Islet precursor cell (in vitro differentiated cells): ENCODE measurements around the gene PLCB3.
"Not testable (repeated sequence)": the region's sequence is repeated elsewhere in the genome, so short reads cannot be mapped to it uniquely, and the experiment has no call there.

Source experiments
- DNase-seq: peaks from one replicate; pipeline ENCODE4 v3.0.0-alpha.2; 2018

PLCB3 gene

DNA sequence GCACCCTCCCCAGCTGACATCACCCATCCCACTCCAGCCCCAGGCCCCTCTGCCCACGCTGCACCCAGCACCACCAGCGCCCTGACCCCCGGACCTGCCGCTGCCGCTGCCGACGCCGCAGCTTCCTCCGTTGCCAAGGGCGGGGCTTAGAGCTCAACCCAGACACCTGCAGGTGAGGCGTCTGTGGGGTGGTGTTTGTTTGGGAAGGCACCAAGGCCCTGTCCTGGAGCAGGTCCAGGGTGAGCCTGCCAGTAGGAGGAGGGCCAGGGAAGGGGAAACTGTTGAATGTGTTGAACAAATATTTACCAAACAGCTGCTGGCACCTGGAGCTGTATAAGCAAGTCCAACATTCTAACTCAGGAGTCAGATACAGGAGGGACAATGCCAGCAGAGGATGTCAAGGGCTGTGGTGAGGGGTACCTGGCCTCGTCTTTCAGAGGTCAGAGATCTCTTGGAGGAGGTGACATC, 13.8 kb upstream of the PLCB3 start:
- no peak for DNase-seq

- no peak for DNase-seq
Measured at GRCh38 chr11:64238076-64238475, 13.3 kb upstream of the PLCB3 start.

- DNase-seq, result no peak
Measured at GRCh38 chr11:64238999-64239398, 12.3 kb upstream of the PLCB3 start.

DNA sequence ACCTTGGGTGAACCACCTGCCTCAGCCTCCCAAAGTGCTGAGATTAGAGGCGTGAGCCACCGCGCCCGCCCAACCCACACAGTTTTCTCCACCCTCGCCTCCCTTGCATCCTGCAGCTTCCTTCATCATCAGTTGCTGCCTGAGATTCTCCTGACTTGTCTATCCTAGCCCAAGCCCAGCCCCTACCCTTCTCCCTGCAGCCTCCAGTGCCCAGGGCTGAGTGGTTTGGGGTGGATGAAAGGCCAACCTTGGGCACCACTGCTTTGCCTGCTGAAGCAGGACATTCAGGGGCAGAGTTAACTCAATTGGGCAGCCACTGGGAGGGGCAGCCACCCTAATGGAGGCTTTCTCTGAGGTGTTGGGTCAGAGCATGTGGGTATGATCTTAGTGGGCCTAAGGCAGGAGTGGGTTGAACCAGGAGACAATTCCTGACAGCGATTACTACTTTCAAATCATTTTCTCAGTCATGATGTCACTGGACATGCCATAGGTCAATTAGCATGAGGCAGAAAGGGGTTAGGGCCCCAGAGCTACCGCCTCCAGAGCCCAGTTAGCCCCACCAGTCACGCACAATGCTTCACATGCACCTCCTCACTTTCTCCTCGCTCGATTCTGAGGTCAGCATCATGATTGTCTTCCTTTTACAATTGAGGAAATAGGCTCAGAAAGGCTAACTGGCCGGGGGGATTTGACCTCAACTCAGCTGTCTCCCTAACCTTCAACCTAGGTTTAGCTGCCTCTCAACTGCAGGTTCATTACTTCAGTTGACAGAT, 11.5 kb upstream of the PLCB3 start:
- DNase-seq, result no peak

- DNase-seq, result peak; percentile 99
Measured at GRCh38 chr11:64240435-64241240, 10.7 kb upstream of the PLCB3 start, which contains the start of gene FKBP2. FKBP2 (plus strand) TSS chr11:64241095; CDS start chr11:64242388, 1,293 bp downstream.

DNA sequence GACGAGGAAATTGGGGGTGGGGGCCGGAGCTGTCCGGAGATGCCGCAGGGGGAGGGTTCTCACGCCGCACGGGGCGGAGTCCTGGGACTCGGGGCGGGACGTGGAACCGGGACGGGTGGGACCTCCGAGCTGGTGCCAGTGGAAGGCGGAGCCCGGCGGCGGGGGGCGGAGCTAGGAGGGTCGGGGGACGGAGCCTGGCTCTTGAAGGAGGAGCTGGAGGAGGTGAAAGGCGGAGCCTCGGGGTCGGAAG, 10.2 kb upstream of the PLCB3 start:
- peak; percentile 100 for DNase-seq

DNA sequence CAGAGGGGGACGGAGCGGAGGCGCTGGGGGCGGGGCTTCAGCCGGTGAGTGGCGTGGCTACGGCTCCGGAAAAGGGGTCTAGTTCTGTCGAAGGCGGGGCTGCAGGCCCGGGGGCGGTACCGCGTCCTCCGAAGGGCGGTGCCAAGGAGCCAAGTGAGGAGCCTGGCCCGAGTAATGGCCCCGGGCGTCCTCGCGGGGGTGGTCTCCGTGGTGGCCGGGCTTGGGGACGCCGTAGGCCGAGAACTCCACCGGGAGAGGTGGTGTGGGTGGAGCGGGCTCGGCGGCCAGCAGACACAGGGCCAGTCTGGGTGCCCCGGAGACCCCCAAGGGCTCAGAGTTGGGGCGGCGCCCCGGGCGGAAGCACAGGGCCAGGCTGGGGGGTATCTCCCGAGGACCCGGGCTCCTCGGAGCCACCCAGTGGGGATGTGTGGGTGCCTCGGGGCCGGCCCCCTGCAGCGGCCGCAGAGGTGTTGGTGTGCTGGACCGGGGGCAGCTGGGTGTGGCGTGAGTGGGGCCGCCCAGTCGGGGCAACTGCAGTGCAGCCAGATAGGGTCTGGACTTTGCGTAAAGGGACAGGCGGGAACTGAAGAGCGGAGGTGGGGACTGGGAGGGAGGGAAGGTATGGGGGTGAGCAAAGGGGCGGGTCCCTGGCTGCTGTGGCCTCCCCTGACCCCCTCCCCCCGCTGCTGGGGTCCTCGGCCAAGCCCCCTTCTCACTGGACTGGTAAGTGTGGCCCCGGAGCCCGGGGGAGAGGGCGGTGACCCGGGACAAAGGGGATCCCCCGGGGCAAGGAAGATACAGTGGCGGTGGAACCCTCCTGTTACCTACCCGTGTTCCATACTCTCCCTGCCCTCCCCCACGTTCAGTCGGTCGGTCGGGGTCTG, 9.6 kb upstream of the PLCB3 start:
- DNase-seq, result peak; percentile 79

GRCh38 chr11:64243236-64243854, 8.0 kb upstream of the PLCB3 start:
- DNase-seq, result no peak

GRCh38 chr11:64244107-64244506, 7.2 kb upstream of the PLCB3 start:
- DNase-seq, result no peak

- DNase-seq, result no peak
Measured at GRCh38 chr11:64244966-64245365, 6.4 kb upstream of the PLCB3 start.

- no peak for DNase-seq
Measured at GRCh38 chr11:64245401-64245796, 5.9 kb upstream of the PLCB3 start.

GRCh38 chr11:64245797-64246620, 5.3 kb upstream of the PLCB3 start:
- DNase-seq, result peak; percentile 98

DNA sequence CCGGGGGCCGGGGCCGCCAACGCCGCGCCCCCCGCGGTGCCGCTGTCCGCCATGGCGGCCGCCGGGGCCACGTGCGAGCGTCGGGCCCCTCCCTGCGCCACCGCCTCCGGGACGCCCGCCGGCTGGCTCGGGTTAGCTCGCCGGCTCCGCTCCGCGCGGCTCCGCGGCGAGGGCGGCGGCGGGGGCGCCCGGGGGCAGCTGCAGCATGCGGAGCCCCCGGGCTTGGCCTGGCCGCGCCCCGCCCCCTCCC, 4.8 kb upstream of the PLCB3 start:
- not testable (repeated sequence) for DNase-seq

DNA sequence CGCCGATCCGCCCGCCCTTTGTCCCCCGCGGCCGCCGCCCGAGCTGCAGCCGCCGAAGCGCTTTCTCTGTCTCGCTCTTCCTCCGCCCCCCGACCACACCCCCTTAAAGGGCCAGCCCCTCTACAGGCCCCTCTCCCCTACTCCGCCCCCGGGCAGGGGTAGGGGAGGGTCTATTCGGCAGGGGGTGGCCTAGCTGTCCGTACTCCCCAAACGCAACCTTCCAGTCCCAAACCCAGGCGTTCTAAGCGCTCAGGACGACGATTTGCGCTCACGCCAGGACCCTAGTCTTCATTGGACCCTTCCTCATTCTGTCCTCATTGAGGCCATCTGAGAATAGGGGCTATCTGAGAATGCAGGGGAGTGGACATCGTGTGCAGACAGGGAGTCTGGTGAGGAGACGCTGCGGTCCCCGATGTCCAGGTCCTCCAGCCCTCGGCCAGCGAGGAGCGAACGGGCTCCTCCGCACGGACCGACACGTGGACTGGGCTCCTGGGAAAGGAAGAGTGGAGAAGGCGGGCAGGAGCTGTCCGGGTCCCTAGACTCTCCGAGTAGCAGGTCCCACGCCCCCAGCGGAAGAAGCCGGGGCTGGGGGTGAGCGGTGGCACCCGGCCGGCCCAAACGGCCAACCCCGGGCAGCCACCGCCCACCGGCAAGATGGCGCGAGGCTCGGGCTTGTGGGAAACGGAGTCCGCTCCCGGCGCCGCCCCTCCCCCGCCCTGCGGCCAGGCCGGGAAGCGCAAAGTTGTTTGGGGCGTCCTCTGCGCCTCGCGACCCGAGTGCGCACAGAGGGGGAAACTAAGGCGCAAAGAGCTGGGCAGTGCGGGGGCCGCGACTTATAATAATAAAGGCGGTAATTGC, 4.2 kb upstream of the PLCB3 start, which contains the start of gene PPP1R14B:
TSS of gene PPP1R14B (minus strand) at position 73 of the 858 bp plus-strand sequence. CDS start 270 bp downstream, outside the sequence.
- DNase-seq, result peak; percentile 95

DNA sequence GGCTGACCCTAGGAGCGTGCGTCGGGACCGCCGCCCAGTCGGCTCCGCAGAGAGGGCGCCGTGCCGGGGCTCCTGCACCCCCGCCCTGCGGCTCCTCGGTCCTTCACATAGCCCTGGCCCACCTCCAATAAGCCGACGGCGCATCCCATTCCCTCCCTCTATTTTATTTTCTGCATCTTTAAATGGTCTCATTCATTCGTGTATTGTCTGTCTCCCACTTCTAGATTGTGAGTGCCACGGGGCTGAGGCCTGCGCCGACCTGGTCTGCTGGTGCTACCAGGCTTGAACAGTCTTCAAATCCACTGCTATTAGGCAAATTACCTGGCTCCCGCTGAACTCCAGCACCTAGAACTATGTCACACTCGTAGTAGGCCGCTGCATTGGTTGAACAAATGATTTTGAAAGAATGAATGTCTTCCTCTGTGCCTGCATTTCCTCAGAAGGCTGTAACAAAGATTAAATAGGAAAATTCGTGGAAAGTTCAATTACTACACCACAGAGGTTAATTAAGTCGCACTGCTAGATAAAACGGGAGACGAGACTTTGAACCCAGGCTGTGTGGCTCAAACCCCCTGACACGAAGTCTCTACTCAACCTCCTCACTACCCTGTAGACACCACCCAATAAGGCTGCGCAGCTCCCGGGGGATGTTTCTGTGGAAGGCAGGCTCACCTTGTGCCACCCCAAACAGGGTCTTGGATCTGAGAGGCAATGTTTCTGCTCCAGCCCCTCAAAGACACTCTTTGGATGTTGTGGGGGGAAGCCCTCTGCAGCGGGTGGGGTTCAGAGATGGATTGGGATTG, 3.4 kb upstream of the PLCB3 start:
- DNase-seq, result no peak

DNA sequence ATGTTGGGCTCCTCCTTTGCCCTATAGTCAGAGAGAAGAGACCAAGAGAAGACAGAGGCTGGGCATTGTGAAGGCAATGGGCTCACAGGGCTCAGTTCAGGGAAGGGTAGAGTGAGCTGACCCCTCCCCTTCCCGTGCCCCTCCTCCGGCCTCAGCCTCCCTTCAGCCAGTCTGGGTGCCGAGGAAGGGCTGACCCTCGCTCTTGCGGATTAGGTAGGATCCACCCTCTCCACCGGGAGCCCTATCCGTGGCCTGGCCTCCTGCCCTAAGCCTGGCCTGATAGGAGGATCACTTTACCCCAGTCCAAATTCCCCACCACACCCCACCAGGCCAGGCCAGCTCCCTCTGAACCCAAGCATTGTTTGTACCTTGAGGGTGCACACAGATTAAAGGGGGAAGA, 2.8 kb upstream of the PLCB3 start:
- DNase-seq, result no peak

DNA sequence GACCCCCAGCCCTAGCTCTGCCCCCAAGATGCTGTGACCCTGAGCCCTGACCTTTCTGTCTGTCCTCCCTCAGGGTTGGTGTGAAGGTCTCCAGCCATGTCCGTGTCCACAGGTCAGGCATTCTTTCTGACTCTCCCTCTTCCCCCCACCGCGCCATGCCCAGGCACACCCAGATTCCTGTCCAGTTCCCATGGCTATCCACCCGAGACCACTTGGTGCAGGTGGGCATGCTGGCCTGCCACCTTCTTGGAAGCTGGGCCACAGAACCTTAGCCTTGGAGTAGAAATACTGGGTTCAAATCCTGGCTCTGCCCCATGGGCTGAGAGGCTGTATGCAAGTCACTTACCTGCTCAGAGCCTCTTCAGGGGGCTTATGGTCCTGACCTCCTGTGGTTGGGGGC, 2.3 kb upstream of the PLCB3 start:
- no peak for DNase-seq

GRCh38 chr11:64249563-64250414, 1.5 kb upstream of the PLCB3 start:
- no peak for DNase-seq

DNA sequence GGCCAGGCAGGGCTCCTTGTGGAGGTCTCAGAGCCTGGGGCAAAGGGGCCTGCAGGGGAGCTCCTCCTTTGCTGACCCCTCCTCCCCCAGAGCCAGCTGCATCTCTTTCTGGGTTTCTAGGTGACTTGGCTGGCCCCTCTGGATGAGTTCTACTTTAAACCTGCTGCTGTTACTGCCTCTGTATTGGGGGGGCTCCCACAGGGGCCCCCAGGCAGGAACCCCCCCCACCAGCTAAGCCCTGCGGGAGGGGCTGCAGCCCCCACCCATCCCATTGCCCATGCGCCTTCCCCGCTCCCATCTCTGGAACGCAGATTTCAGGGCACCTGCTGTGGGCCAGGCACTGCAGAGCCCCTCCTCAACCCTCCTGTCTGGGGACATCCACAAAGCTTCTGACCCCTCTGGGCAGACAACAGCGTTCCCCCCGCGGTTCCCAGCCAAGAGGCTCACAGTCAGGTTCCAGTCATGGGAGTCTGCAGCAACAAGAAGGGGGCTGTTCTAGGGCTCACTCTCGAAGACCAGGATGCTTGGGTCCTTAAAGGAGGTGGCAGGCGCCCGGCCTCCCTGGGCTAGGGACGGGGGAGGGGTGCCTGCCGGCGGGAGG, 815 bp upstream of the PLCB3 start:
- DNase-seq, result no peak
